NCI-H1694 (cell line): ENCODE results near the gene LASP1.
A peak's percentile ranks its signal among the peaks of the same experiment; 100 is the strongest.
"Not testable (repeated sequence)": the region's sequence is repeated elsewhere in the genome, so short reads cannot be mapped to it uniquely, and the experiment has no call there.

ENCODE experiments used
- DNase-seq: peaks from one replicate; lab custom pipeline; 2025; lab: John Stamatoyannopoulos, UW

LASP1 gene

DNA sequence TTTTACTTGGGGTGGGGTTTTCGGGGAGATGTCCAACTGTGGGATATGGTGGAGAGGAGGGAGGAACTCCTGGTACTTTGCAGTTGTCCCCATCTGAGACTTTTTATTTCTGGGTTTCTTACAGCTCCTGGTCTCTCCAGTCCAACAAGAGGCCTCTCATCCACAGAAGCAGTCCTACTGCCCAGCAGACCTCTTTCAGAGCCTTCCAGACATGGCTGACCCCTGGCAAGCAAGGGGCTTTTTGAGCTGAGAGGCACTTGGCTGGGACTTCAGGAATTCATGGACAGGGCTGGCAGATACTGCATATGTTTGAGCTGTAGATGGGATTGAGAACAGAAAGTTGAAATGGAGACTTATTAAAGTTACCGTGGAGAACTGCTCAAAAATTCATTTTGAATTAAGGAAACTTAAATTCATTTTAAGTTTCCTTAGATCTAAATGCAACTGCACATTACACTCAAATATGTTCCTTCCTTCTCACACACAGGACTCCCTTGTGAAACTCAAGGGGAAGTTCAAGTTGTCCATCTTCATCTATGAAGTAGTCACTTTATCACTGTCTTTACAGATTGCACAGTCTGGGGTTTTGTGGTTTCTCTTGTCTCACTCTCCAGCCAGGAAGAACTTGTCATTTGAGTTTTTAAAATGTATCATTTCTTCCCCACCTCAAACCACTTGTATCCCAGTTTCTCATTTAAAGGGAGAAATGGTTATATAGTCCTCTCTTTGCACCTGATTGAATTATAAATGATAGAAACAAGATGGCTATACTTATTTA, 56.6 kb downstream of the LASP1 start:
- no peak for DNase-seq

GRCh38 chr17:38930782-38931181, 60.9 kb downstream of the LASP1 start:
- DNase-seq = not testable (repeated sequence)

DNA sequence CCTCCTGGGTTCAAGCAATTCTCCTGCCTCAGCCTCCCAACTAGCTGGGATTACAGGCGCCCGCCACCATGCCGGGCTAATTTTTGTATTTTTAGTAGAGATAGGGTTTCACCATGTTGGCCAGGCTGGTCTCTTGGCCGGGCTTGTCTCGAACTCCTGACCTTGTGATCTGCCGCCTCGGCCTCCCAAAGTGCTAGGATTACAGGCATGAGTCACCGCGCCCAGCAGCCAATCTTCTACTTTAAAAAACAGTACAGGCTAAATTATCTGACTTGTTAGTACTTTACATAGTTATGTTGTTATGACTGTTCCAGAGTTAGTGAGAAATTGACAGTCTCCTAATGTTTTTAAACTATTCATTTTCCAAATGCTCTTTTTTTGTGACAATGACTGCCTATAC, 64.1 kb downstream of the LASP1 start:
- not testable (repeated sequence) for DNase-seq

DNA sequence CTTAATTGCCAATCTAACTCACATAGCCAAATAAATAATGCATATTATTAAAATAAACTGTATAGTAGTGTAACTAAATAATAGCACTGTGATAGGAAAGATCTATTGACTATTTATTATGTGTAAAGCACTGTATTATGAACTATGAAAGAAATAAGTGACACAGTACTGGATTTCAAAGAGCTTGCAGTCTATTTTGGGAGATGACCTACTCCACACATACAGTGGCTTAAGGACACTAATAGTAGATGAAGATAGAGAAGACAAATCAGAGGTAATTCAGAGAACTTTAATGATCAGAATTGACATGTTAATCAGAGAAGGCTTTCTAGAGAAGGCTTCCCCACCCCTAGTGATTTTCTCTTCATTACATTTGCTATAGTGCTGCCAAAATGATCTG, 70.1 kb downstream of the LASP1 start:
- DNase-seq = no peak

GRCh38 chr17:38940404-38940803, 70.5 kb downstream of the LASP1 start:
- no peak for DNase-seq

DNA sequence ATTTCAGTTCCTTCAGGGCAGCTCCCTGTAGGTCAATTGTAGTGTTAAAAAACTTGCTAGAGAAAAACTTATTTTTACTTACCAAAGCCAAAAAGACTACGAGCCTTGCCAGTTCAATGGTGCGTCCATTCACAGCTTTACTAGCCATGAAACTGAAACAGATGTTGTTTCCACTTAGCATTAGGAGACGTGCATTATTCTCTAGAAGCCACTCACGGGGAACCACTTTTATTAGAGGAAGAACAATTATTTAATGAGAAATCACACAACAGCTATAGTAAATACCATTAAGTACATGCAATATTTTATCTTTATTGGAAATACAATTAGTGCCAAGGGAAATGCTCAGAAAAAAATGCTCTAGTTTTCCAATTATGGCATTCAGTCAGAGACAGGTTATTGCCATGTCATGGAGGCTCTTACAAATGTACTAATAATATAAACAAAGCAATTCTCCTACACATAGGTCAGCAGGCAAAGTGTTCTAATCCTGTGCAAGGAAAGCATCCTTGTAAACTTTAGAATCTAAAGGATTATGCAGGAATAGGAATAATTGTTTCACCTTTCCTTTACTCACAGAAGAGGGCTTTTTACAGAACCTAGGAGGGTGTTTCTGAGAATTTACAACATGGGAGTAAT, 73.0 kb downstream of the LASP1 start:
- DNase-seq = peak; percentile 22

DNA sequence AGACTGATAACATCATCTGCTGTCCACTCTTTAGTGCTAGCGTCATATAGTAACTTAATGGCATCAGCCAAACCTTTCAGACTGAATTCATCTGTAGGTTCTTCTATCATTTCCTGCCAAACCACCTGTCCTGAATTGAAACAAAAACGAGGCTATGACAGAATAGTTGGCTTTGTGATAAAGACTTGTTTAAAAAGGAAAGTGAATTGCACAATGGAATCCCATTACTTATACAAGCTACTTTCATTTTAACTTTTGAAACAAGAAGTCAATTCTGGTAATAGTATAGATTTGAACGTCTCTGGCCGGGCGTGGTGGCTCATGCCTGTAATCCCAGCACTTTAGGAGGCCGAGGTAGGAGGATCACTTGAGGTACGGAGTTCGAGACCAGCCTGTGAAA, 73.7 kb downstream of the LASP1 start:
- no peak for DNase-seq

GRCh38 chr17:38947189-38947588, 77.3 kb downstream of the LASP1 start:
- DNase-seq = no peak

- DNase-seq = not testable (repeated sequence)
Observed at GRCh38 chr17:38953800-38954199, 83.9 kb downstream of the LASP1 start.

GRCh38 chr17:38958326-38958725, 88.5 kb downstream of the LASP1 start:
- no peak for DNase-seq

DNA sequence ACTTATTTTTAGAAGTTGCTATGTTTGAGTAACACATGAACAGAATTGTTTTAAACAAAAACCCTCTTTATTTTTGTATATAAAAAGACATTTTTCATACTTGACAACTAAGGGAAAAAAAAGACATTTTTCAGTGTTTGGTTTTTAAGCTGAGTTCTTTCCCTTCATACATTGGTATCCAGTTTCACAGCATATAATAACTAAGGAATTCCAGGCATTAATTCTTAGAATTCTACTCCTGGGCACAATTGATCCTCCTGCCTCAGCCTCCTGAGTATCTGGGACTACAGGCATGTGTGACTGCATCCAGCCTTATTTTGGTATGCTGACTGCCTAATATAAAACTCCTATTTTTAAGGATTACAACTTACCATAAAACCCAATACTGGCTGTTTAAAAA, 88.9 kb downstream of the LASP1 start:
- no peak for DNase-seq

DNA sequence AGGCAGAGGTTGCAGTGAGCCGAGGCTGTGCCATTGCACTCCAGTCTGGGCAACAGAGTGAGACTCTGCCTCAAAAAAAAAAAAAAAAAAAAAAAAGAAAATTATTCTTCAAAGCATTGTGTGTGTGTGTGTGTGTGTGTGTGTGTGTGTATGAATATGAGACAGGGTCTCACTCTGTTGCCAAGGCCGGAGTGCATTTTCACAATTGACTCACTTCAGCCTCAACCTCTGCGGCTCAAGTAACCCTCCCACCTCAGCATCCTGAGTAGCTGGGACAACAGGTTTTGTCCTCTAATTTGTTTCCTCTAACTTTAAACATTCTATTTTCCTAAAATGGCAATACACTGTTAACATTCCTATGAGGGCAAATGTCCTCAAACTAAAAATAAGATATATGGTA, 89.7 kb downstream of the LASP1 start:
- no peak for DNase-seq

DNA sequence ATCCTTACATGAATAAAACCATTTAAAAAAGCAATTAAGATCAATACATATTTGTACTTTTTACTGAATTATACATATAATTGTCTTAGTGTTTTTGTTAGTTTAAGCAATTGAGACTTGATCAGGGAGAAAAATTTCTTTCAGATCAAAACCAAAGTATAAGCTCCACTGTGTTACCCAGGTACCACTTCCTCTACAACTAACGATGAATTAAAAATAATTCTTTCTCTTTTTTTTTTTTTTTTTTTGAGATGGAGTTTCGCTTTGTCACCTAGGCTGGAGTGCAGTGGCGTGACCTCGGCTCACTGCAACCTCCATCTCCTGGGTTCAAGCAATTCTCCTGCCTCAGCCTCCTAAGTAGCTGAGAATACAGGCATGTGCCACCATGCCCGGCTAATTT, 90.5 kb downstream of the LASP1 start:
- no peak for DNase-seq

DNA sequence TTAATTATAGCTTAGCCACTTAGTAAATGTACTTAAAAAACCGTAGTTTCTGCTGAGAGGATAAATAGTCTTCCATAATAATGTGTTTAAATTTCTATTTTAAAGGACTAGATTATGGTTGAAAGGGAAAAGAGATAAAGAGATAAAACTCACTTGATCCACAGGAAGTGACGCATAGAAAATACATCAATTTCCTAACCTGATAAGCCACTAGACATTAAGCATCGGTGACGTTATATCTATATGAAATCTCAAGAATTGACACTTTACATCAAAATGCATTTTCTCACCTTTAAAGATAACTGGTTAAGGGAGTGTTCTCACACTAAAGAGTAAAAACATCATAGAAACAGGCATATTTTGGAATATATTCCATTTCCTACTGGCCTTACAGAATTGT, 91.6 kb downstream of the LASP1 start:
- no peak for DNase-seq

DNA sequence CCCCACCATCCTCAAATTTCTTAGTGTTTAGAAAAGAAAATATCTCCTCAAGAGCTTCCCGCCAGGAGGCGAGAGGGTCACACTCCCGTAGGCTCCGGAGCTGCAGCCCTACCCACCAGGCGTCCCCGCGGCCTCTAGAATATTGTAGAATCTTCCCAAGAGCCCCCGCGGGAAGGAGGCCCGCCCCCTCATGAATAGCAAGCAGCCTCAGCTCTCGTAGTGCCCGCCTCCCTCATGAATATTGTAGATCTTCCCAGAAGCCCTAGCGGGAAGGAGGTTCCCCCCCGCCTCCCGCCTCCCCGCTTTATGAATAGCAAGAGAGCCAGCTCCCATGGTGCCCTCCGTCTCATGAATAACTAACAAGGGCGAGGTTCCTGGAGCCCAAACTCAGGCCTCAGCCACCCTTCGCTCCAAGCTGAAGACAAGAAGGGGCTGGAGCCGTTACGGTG, 97.5 kb downstream of the LASP1 start, which contains the start of gene FBXO47:
Gene FBXO47, minus strand, starts transcription at position 114 of the 449 bp plus-strand sequence. CDS start 4,378 bp downstream, outside the sequence.
- DNase-seq = no peak

GRCh38 chr17:38969281-38969680, 99.4 kb downstream of the LASP1 start:
- no peak for DNase-seq

- DNase-seq = no peak
Observed at GRCh38 chr17:38970128-38970527, 100.3 kb downstream of the LASP1 start.

DNA sequence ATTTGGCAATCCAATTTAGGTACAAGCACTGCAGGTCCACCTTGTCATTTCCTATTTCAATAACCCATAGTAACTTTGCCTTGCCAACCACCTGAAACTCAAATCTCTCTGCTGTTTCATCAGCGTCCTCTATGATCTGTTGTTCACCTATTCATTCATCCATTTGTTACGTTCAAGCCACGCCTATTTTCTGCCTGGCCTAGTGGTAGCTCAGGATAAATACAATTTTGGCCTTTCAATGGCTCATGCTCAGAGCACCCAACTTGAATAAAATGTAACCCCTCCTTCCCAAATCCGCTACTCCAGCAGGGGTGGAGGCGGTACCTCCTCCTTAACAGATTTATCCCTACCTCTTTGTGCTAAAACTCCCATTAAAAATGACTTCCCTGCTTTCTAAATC, 100.9 kb downstream of the LASP1 start:
- DNase-seq = no peak
